ENCODE data around the gene TMPRSS4.

Gene TMPRSS4

DNA sequence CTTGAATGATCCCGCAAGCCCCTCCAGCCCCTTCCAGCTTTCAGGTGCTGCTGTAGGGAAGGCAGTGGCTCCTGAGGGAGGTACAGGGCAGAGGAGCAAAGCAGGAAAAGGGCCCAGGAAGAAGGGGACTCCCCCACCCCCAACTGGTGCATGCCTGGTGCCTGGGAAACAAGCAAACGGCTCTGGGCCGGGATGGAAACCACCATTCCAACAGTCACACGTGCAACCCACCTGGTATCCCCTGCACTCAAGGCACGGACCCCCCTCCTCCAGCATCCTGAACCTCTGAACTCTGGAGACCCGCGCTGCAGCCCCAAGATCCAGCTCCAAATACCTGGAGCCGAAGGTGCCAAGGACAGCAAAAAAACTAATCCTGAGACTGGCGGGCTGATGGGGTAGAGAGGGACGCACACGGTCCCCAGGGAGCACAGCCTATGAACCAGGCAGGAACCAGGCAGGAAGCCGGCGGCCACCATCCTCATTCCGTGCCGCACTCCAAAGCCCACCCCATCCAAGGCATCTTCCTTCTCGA is 75.2 kb downstream of the TMPRSS4 start:
- DNase-seq (ENCODE audit: extremely low read depth in 1 of 2, low read depth in 1 of 2): no peak

DNA sequence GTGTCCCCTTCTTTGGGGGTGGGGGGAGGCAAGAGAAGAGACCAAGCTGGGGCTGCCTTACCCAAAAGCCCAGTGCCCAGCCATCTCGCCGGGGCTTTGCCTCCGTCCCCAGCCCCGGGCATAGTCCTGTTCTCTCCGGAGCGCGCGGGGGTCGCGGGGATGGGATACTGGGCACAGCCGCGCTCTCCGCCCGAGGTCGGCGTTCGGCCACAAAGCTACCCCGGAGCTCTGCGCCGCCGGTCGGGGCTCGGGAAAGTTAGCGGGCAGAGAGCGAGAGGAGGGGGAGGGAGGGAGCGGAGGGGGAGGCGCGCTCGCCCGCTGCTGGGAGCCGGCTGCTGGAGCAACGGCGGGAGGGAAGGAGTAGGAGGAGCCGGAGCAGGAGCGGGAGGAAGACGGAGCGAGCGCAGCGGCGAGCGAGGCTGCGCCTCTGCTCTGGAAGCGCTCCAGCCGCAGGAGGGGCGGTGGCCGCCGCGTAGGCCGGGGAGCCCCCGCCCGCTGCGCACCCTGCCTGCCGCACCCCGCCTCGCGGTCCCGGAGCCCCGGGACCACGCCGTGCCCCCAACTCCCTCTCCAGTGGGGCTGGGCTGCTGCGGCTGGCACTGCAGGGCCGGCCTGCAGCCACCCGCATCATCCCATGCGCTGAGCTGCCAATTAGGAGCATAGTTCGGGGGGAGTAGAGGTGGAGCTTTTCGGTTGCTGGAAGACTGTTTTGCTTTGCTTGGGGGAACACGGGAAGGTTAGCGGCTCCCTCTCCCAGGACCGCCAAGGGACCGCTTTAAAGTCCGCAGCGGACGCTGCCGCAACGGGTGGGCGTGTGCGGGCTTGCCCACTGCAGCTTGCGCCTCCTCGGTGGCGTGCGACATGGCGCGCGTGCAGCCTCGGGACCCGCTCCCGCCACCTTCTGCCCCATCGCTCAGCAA is 75.9 kb downstream of the TMPRSS4 start, which contains the start of gene SCN4B:
TSS of gene SCN4B (minus strand) at position 272 of the 920 bp plus-strand sequence. CDS start at position 122, 150 bp downstream.
- DNase-seq (ENCODE audit: extremely low read depth in 1 of 2, low read depth in 1 of 2): no peak

GRCh38 chr11:118153516-118153915 is 76.6 kb downstream of the TMPRSS4 start:
- DNase-seq (ENCODE audit: extremely low read depth in 1 of 2, low read depth in 1 of 2): no peak

DNA sequence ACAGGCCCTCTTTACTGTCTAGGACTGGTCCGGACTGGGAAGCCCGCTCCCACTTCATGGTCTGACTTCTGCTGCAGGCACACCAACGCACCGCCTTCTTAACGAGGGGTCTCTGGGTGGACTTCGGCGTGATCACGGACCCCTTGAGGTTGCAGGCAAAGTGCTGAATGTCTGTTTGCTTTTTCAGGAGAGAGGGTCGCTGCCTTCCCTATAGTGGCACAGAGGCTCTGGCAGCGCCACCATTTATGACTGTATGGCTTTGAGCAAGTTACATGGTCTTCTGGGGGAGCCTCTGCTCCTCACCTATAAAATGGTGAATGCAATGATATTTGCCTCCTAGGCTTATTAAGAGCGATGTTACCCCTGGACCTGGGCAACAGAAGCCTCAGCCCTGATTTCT is 77.1 kb downstream of the TMPRSS4 start:
- DNase-seq (ENCODE audit: extremely low read depth in 1 of 2, low read depth in 1 of 2): no peak

DNA sequence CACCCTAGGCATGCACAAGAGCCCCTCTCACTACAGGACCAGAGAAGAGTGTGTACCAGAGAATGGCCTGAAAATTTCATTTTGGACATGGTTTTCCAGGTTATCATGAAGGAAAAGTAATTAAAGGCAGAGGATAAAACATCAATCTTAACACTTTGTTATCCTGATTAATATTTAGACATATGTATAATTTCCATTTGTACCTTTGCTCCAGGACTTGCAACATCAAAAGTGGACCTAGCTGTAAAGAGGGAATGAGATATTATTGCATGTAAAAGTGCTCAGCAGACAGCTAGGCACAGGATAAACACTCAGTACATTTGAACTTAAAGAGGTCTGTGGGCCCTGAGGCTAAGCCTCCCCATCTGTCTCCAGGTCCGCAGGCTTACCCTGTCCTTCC is 77.8 kb downstream of the TMPRSS4 start:
- DNase-seq (ENCODE audit: extremely low read depth in 1 of 2, low read depth in 1 of 2): no peak

DNA sequence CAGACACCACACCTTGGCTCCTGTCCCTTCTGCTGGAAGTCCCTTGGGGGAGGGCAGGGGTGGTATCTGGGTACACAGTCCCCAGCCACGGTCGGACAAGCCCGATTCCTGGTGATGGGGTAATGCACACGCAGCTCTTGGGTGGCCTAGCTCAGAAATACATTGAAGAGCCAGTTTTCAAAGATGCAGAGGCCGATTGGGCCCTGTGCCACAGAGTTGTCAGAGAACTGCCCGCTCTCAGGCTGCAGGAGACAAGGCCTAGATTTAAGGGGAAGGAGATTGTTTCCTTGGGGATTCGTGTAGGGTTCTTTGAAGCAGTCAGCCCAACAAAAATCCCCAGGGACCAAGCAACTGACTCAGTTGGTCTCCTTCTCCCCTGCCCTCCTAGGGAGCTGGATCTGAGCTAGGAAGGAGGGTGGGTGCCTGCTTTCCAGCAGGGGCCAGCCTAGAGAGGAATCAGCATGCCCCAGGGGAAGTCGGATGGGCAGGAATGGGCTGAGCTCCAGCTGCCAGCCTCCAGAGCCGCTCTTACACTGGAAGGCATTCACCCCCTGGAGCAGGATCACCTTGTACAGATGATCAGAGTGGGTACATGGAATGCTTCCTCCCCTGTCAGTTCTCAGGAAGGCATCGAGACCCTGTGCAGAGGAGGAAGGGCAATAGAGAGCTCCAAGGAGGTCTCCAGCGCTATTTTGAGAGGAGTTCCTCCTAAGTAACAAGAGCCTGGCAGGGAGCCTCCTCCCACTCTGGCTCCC is 79.1 kb downstream of the TMPRSS4 start:
- no peak for DNase-seq (ENCODE audit: extremely low read depth in 1 of 2, low read depth in 1 of 2)

- no peak for DNase-seq (ENCODE audit: extremely low read depth in 1 of 2, low read depth in 1 of 2)
Measured at GRCh38 chr11:118156531-118157185, 79.8 kb downstream of the TMPRSS4 start.

- DNase-seq (ENCODE audit: extremely low read depth in 1 of 2, low read depth in 1 of 2): no peak
Measured at GRCh38 chr11:118157186-118157895, 80.5 kb downstream of the TMPRSS4 start.

DNA sequence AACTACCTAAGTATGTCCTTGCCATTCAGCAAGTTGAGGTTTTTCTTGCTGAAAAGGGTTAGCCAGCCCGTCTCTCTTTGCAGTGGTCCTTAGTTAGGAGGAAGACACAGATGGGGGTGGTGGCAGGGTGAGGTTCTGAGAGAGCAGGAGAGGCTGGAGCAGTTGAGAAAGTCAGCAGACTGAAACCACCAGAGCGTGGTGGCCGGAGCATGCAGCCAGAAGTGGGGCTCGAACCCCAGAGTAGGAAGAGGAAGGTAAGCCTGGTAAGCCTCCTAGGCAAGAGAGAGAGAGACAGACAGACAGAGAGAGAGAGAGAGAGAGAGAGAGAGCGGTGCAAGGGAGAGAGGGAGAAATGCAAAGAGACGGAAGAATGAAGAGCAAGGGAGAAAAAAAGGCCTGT is 84.9 kb downstream of the TMPRSS4 start:
- DNase-seq (ENCODE audit: extremely low read depth in 1 of 2, low read depth in 1 of 2): no peak

GRCh38 chr11:118162846-118163245 is 86.0 kb downstream of the TMPRSS4 start:
- DNase-seq (ENCODE audit: extremely low read depth in 1 of 2, low read depth in 1 of 2): no peak

- no peak for DNase-seq (ENCODE audit: extremely low read depth in 1 of 2, low read depth in 1 of 2)
Measured at GRCh38 chr11:118163494-118163893, 86.6 kb downstream of the TMPRSS4 start.

- no peak for DNase-seq (ENCODE audit: extremely low read depth in 1 of 2, low read depth in 1 of 2)
Measured at GRCh38 chr11:118164885-118165284, 88.0 kb downstream of the TMPRSS4 start.

DNA sequence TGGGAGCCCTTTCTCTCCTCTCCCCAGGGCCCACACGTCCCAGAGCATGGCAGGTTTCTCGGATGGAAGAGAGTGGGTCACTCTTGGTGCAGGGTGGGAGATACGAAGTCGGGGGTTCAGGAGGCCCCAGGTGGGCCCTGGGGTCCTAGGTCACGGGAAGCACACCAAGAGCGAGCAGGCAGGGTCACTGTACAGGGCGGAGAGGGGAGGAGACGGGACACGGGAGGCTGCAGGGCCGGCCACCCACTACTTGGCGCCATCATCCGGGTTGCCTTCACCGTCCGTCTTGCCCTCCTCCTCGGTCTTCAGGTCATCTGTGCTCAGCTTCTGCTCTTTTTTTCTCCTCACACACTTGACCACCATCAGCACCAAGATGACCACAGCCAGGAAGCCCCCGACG is 89.8 kb downstream of the TMPRSS4 start:
- DNase-seq (ENCODE audit: extremely low read depth in 1 of 2, low read depth in 1 of 2): no peak

- DNase-seq (ENCODE audit: extremely low read depth in 1 of 2, low read depth in 1 of 2): no peak
Measured at GRCh38 chr11:118167253-118167652, 90.4 kb downstream of the TMPRSS4 start.

GRCh38 chr11:118167906-118168305 is 91.0 kb downstream of the TMPRSS4 start:
- DNase-seq (ENCODE audit: extremely low read depth in 1 of 2, low read depth in 1 of 2): no peak

DNA sequence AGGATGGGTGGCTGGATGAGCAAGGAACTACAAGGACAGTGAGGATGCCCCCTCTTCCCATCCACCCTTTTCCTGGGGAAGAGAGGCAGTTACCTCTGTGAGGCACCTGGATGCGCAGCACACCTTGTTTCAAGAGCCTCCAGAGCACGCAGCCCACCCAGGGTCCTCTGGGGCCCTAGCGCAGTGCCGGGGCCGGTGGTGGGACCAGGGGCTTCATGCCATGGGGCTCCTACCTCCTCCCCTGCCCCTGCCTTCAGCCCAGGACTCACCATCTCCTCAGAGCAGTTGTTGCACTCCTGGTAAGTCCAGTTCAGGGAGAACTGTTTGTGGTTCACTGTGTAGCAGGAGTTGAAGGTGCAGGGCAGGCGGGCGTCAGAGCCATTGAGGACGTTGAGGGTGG is 91.4 kb downstream of the TMPRSS4 start:
- no peak for DNase-seq (ENCODE audit: extremely low read depth in 1 of 2, low read depth in 1 of 2)

DNA sequence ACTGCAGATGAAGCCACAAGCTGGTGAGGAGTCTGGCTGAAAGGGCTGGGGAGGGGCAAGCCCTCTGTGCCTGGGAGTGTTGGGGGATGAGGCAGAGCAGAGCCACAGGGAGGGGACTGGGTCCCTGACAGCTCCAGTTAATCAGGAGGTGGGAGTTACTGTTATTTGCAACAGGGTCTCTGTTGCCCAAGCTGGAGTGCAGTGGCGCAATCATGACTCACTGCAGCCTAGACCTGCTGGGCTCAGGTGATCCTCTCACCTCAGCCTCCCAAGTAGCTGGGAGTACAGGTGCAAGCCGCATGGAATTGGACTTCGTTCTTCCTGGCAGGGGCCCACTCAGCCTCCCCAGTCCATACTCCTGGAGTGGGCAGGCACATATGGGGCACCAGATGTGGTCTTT is 91.9 kb downstream of the TMPRSS4 start:
- DNase-seq (ENCODE audit: extremely low read depth in 1 of 2, low read depth in 1 of 2): no peak

DNA sequence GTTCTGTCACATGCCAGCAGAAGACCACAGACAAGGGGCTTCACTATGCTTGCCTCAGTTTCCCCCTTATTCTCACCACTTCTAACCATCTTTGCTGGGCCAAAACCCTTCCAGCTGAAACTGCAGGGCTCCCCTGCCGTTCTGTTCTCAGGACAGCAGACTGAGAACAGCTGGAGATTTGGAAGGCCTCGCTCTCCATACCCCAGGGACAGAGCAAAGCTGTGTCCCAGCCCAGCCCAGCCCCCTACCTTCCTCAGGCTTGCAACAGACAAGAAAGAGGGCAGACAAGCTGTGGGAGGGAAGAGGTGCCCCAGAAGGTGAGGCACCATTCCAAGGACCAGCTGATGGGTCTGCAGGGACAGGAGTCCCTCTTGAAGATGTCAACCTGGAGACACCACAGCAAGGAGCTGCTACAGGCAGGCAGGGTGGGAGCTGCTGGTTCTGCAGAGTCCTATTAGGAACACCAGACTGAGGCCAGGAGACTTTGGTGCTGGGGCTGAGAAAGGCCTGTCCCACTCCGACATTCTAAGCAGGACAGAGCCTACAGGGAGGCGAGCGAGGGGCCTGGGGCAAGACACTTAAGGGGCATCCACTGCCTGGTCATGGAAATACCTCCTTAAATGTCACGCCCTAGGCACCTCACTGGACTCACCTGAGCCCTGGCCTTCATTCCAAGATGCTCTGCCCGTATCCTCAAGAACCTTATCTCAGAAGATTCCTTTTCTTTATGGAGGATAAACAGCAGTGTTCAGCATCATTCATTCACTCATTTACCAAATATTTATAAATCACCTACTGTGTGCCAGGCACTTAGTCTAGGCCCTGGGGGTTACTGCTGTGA is 92.6 kb downstream of the TMPRSS4 start:
- DNase-seq (ENCODE audit: extremely low read depth in 1 of 2, low read depth in 1 of 2): no peak

- no peak for DNase-seq (ENCODE audit: extremely low read depth in 1 of 2, low read depth in 1 of 2)
Measured at GRCh38 chr11:118170231-118170630, 93.4 kb downstream of the TMPRSS4 start.

- no peak for DNase-seq (ENCODE audit: extremely low read depth in 1 of 2, low read depth in 1 of 2)
Measured at GRCh38 chr11:118170882-118171268, 94.0 kb downstream of the TMPRSS4 start.
